ENCODE measurements around the gene KIF11.
A peak's percentile ranks its signal among the peaks of the same experiment; 100 is the strongest.

KIF11 gene

DNA sequence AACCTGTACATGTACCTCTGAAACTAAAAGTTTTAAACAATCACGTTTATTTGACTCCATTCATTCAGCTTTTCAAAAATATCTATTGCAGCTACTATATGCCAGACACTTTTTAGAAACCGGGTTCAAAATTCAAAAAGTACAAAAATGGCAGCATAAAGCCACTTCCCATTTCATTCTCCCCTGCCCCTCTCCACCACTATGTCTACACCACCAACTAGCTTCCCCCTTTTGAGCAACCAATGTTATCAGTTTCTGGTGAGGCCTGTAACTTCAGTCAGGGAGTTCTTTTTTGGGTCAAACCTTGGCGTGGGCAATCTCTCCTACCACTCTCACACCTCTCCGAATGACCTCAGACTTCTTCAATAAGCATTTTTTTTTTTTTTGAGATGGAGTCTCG, 85.3 kb downstream of the KIF11 start:
- DNase-seq (ENCODE audit: low read depth) = no peak

GRCh38 chr10:92681306-92681834, 88.4 kb downstream of the KIF11 start:
- no peak for DNase-seq (ENCODE audit: low read depth)

GRCh38 chr10:92688573-92688926, 95.6 kb downstream of the KIF11 start:
- no peak for DNase-seq (ENCODE audit: low read depth)

DNA sequence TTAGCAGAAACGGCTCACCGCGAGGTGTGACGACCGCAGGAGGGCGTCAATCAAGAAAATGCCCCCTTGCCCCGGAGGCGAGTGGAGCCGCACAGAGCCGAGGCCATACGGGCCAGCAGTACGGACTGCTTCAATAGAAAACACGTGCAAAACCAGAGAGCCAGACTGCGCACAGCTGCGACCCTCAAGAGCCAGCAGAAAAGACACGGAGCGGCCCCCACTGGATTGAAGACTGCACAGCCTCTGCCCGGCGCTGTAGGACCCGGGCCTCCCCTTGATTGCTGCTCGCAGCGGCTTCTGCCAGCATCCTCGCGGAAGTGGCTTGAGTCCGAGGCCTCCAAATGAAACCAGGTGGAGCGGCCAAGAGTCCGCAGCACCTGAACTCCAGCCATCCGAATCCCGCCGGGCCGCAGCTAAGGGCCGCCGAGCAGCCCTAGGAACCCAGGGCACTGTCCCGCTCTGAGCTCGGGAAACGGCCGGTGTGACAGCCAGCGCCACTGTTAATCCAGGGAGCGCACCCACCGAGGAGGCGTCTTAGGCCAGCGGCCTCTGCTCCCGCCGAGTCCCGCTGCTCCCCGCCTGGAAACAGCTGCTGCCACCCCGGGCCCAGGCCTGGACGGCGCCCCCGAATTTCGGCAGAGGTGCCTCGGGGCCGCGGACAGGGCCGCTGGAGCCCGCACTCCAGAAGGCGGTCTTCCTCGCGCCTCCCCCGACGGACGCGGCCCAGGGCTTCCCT, 96.2 kb downstream of the KIF11 start:
- no peak for DNase-seq (ENCODE audit: low read depth)

- peak; percentile 18 for DNase-seq (ENCODE audit: low read depth)
These were observed 96.8 kb downstream of the KIF11 start, which contains the start of gene HHEX for GRCh38 chr10:92689663-92690210. Gene HHEX (plus strand): TSS chr10:92689955. CDS start chr10:92689987, 32 bp downstream.

DNA sequence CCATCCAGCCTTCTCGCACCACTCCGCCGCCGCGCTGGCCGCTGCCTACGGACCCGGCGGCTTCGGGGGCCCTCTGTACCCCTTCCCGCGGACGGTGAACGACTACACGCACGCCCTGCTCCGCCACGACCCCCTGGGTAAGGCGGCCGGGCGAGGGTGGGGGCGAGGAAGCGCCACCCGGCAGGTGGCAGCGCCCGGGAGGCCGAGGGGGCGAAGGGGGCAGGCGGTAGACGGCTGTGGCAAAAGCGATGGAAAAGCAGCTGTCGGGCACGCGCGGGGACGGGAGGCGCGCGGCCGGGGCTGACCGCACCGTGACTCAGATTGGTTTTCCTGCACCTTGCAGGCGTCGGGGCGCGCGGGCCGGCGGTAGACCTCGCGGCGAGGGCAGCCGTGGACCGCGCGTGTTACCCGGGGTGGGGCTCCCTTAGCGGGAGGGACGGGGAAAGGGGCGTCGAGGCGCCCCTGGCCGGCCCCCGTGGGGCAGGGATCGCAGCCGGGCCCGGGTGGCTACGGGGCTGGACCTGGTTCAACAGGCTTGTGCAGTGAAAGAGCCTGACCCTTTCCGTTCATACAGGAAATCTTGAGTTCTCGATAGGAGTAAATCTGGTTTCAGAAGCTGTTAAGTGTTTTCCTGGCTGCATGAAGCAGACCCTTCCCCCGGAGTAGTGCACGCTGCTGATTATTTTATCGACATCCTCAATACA, 97.4 kb downstream of the KIF11 start:
- DNase-seq (ENCODE audit: low read depth) = peak; percentile 37

- no peak for DNase-seq (ENCODE audit: low read depth)
These were observed 98.1 kb downstream of the KIF11 start for GRCh38 chr10:92690915-92691590.

DNA sequence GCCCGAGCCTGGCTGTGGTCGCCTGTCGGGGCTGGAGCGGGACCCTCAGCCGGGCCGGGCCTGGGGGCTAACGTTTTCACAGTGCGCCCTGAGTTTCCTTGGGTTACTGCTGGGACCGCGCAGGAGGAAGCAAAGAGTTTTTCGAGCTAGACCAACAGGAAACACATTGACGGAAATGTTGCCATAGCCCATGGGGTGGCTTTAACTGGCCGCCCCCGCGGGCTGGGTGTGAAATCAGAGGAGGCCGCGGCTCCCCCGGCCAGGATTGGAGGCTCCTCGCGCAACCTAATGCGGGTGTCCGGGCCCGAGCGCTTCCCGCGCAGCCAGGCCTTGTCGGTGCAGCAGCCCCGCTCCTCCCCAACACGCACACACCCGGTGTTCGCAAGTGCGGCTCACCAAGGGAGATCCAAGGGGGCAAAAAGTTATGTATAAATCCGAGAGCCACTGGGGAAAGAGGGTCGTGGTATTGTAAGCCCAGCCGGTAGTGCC, 98.7 kb downstream of the KIF11 start:
- DNase-seq (ENCODE audit: low read depth) = no peak

GRCh38 chr10:92692080-92692671, 99.2 kb downstream of the KIF11 start:
- DNase-seq (ENCODE audit: low read depth) = no peak

- DNase-seq (ENCODE audit: low read depth) = no peak
These were observed 100.0 kb downstream of the KIF11 start for GRCh38 chr10:92692697-92693533.

- no peak for DNase-seq (ENCODE audit: low read depth)
These were observed 100.6 kb downstream of the KIF11 start for GRCh38 chr10:92693534-92693893.

GRCh38 chr10:92695679-92696605, 103.0 kb downstream of the KIF11 start:
- DNase-seq (ENCODE audit: low read depth) = no peak

GRCh38 chr10:92696606-92697383, 103.9 kb downstream of the KIF11 start:
- no peak for DNase-seq (ENCODE audit: low read depth)

DNA sequence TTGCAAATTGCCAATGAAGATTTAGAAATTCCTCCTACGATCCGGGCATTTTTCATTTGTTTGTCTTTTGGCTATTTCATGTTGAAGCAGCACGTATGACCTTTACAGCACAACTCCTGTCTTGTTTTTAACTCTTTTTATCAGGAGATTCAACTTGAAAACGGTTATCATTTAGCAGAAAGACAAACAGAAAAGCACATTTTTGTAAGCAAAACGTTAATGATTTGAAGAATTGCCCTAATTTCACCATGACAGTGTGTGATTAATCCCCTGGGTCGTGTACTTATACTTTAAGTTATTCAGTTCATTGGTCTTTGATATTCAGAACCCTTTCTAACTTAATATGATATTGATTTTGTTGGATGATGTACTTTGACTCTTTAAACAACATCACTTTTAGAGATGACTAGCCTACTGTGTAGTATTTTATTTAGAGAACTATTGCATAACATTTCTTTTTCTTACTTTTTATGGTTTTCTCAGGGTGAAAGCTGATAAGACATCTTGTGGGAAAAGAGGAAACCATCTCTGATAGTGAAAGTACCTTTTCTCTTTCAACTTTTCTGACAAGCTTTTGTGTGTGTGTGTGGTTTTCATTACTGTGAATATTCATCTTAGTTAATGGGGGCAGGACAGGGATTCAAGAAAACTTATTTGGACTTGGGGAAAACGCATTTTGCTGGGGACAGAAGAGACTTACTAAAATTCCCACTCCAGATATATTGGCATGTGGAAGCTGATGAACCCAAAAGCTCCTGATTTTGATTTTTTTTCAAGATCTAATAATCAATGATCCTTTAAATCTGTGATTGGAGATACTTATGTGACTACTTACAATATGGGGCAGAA, 105.0 kb downstream of the KIF11 start:
- no peak for DNase-seq (ENCODE audit: low read depth)

DNA sequence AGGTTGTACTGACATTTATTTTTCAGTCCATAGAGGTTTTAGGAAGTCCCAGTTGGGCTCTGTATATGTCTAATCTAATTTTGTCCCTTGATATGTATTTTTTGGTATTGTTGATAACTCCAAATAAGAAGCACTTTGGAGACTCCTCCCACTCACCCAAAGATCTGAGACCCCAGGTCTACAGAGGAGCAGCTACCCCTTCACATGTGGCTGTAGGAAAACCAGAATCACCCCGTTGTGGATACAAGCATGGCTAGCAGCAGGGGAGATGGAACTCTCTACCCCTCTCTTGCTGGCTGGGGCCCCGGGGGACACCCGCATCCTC, 106.2 kb downstream of the KIF11 start:
- no peak for DNase-seq (ENCODE audit: low read depth)

GRCh38 chr10:92699518-92700381, 106.8 kb downstream of the KIF11 start:
- no peak for DNase-seq (ENCODE audit: low read depth)

GRCh38 chr10:92702301-92702916, 109.5 kb downstream of the KIF11 start:
- DNase-seq (ENCODE audit: low read depth) = no peak
